HG03280 (cell line): ENCODE data around the gene UBE2L5.

Experiments
- ATAC-seq: cut with Tn5 transposase; IDR thresholded peaks from one replicate; pipeline ENCODE4 v1.9.1; 2021; ENCODE audit warnings: mild to moderate bottlenecking, moderate library complexity; ENCODE audit not compliant: unreplicated experiment

Gene UBE2L5

GRCh38 chr13:30466841-30467252, 44.6 kb downstream of the UBE2L5 start:
- ATAC-seq, result no peak

- no peak for ATAC-seq
These were observed 51.4 kb downstream of the UBE2L5 start for GRCh38 chr13:30473675-30474074.

- peak; percentile 87 for ATAC-seq
These were observed 55.3 kb downstream of the UBE2L5 start for GRCh38 chr13:30477346-30478195.
